ENCODE measurements around the gene TTC28. TPM values are rescaled to one million over a fixed set of nuclear protein-coding genes. Genes with fewer than 3 reads are reported as not detected.

Gene TTC28
- total RNA-seq, result 31.4 and 40.0 TPM in 2 replicates

DNA sequence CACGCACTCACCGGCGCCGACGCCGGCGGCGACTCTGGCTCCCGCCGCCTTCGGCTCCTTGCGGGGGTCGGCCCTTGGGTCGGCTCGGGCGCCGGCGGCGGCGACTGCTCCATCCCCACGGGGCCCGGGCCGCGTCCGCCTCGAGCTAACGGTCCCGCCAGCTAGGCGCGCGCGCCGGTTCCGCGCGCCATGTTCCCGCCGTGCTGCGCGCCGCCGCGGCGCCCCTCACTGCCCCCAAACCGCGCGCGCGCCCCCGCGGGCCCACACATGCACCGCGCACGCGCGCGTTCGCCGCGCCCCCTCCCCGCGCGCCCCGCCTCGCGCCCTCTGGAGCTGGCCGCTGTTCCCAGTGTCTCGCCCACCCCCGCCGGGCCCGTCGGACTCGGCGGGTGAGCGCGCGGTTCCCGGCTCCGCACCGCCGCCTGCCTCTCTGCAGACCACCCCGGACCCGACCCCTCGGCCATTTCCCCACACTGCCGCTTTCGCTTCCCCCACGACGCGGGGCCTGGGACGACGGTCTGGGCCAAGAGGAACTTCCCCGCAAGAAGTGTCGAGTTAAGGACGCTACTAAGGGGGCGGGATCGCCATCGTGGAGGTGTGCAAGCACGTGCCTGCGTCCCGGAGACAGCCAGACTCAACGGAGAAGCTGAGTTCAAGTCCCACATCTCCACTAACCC, at the start of gene TTC28:
TSS of gene TTC28 (minus strand) at position 230 of the 677 bp plus-strand sequence. CDS start at position 113, 117 bp downstream.

Other genes starting within 250 kb of the TTC28 start
- 16.9 and 26.0 TPM in 2 replicates for gene CHEK2, start 62.0 kb upstream of the TTC28 start, total RNA-seq
- 13.4 and 28.8 TPM in 2 replicates for gene HSCB, start 62.2 kb upstream of the TTC28 start, total RNA-seq
- 15.7 and 17.0 TPM in 2 replicates for gene CCDC117, start 92.9 kb upstream of the TTC28 start, total RNA-seq
- gene XBP1, start 120.7 kb upstream of the TTC28 start, total RNA-seq, result 131 and 144 TPM in 2 replicates
- gene ZNRF3, start 203.7 kb upstream of the TTC28 start, total RNA-seq, result 3.5 and 6.1 TPM in 2 replicates